ENCODE data around the gene FREY1. TPM values are rescaled to one million over a fixed set of nuclear protein-coding genes. Genes with fewer than 3 reads are reported as not detected.

Gene FREY1
- polyA plus RNA-seq, 1 donor (not counting 4 experiments of a cell fraction or from before 2014, with no cell fraction given) = 0.25 TPM

GRCh38 chr11:45887587-45887986, 19.5 kb downstream of the FREY1 start:
- dilution Hi-C loops (cut with MboI; ENCODE audit: extremely low pct_ligation_motif_present, low sequenced_read_pairs) = no loop called here
- Histone ChIP-seq H3K27me3 (ENCODE audit: control insufficient read depth, extremely low read depth, insufficient read depth, low read length) (peaks cover 4% of the 10 kb centered on the region), H3K9me3 (ENCODE audit: control insufficient read depth, low read depth, low read length) (no peaks in the 10 kb centered on the region), H3K9ac (ENCODE audit: control insufficient read depth, extremely low read depth, insufficient read depth, low read length) (no peak overlapping the region), H2AFZ (ENCODE audit: control insufficient read depth, low read length) (no peak overlapping the region), H4K20me1 (ENCODE audit: control insufficient read depth, extremely low read depth, insufficient read depth, low read length) (no peaks in the 10 kb centered on the region), H3K9me1 (ENCODE audit: control insufficient read depth, extremely low read depth, insufficient read depth, low read length) (no peaks in the 10 kb centered on the region), H3K27ac (ENCODE audit: control insufficient read depth, insufficient read depth, low read length) (no peak overlapping the region), H3K36me3 (ENCODE audit: control insufficient read depth in 2 of 2, extremely low read depth in 1 of 2, insufficient read depth in 2 of 2, low read length in 2 of 2) (peaks cover 0 to under 1% of the 10 kb centered on the region in 2 experiments), H3K4me3 (ENCODE audit: control insufficient read depth in 2 of 3, extremely low read depth in 1 of 3, insufficient read depth in 2 of 3, low read depth in 1 of 3, low read length in 3 of 3) (no peak overlapping the region), H3K4me2 (ENCODE audit: control insufficient read depth, extremely low read depth, insufficient read depth, low read depth, low read length) (no peak overlapping the region), H3K4me1 (ENCODE audit: control insufficient read depth, extremely low read depth, insufficient read depth, low read length) (no peaks in the 10 kb centered on the region), H3K79me2 (ENCODE audit: control insufficient read depth, insufficient read depth, low read length) (no peaks in the 10 kb centered on the region)
- FAIRE-seq (no peak), DNase-seq (ENCODE audit: low read depth, low spot score) (no peak)
- TF ChIP-seq EZH2 (IDR thresholded peaks at IDR 0.05; ENCODE audit: low read length) = no peak
- TF ChIP-seq CTCF (optimal IDR thresholded peaks at IDR 0.05 in 1 of 3, IDR thresholded peaks at IDR 0.05 in 1 of 3, conservative IDR thresholded peaks at IDR 0.05 in 1 of 3; ENCODE audit: extremely low read depth in 1 of 3, insufficient read depth in 2 of 3, low read length in 3 of 3) = no peak

GRCh38 chr11:45886816-45887520, 20.1 kb downstream of the FREY1 start:
- DNase-seq (ENCODE audit: low read depth, low spot score) = no peak
- dilution Hi-C loops (cut with MboI; ENCODE audit: extremely low pct_ligation_motif_present, low sequenced_read_pairs) = no loop called here
- no peaks in the 10 kb centered on the region for H4K20me1 ChIP-seq (ENCODE audit: control insufficient read depth, extremely low read depth, insufficient read depth, low read length)
- H3K27me3 ChIP-seq (ENCODE audit: control insufficient read depth, extremely low read depth, insufficient read depth, low read length) = no peaks in the 10 kb centered on the region
- peaks cover 0 to 2% of the 10 kb centered on the region in 2 experiments for H3K36me3 ChIP-seq (ENCODE audit: control insufficient read depth in 2 of 2, extremely low read depth in 1 of 2, insufficient read depth in 2 of 2, low read length in 2 of 2)
- no peaks in the 10 kb centered on the region for H3K79me2 ChIP-seq (ENCODE audit: control insufficient read depth, insufficient read depth, low read length)
- H3K4me1 ChIP-seq (ENCODE audit: control insufficient read depth, extremely low read depth, insufficient read depth, low read length) = no peaks in the 10 kb centered on the region
- no peak overlapping the region for H3K4me2 ChIP-seq (ENCODE audit: control insufficient read depth, extremely low read depth, insufficient read depth, low read depth, low read length)
- H3K9me1 ChIP-seq (ENCODE audit: control insufficient read depth, extremely low read depth, insufficient read depth, low read length) = no peaks in the 10 kb centered on the region
- H3K27ac ChIP-seq (ENCODE audit: control insufficient read depth, insufficient read depth, low read length) = no peak overlapping the region
- H3K9me3 ChIP-seq (ENCODE audit: control insufficient read depth, low read depth, low read length) = no peaks in the 10 kb centered on the region
- H3K9ac ChIP-seq (ENCODE audit: control insufficient read depth, extremely low read depth, insufficient read depth, low read length) = no peak overlapping the region
- H2AFZ ChIP-seq (ENCODE audit: control insufficient read depth, low read length) = no peak overlapping the region
- no peak for FAIRE-seq
- TF ChIP-seq EZH2 (IDR thresholded peaks at IDR 0.05; ENCODE audit: low read length) = no peak
- no peak for TF ChIP-seq CTCF (optimal IDR thresholded peaks at IDR 0.05 in 1 of 3, IDR thresholded peaks at IDR 0.05 in 1 of 3, conservative IDR thresholded peaks at IDR 0.05 in 1 of 3; ENCODE audit: extremely low read depth in 1 of 3, insufficient read depth in 2 of 3, low read length in 3 of 3)
- no peak overlapping the region for H3K4me3 ChIP-seq (ENCODE audit: control insufficient read depth in 2 of 3, extremely low read depth in 1 of 3, insufficient read depth in 2 of 3, low read depth in 1 of 3, low read length in 3 of 3)
